Pons (tissue), 1 donor: ENCODE data around the gene MBTD1.
"Not testable (repeated sequence)": the region's sequence is repeated elsewhere in the genome, so short reads cannot be mapped to it uniquely, and the experiment has no call there.

Source experiments
- DNase-seq: peaks from one replicate; pipeline ENCODE4 v3.0.0-alpha.2; 2016; ENCODE audit warnings: low spot score

The MBTD1 gene

DNA sequence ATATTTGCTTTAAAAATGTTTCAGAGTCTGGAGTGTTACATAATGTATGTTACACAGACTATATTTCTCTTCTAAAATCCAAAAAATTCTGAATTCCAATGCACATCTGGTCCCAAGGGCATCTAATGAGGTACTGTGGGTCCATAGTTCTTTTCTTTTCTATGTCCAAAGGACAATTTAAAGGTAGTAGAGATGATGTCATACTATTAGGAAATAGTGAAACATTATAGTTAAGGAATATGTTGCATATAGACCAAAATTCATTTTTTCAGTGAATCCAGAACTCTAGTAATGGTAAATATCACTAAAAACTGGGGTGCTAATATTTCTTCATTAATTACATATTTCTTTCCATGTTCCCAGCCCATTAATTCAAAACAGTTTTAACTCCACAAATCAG lies 70.7 kb downstream of the MBTD1 start:
- no peak for DNase-seq

DNA sequence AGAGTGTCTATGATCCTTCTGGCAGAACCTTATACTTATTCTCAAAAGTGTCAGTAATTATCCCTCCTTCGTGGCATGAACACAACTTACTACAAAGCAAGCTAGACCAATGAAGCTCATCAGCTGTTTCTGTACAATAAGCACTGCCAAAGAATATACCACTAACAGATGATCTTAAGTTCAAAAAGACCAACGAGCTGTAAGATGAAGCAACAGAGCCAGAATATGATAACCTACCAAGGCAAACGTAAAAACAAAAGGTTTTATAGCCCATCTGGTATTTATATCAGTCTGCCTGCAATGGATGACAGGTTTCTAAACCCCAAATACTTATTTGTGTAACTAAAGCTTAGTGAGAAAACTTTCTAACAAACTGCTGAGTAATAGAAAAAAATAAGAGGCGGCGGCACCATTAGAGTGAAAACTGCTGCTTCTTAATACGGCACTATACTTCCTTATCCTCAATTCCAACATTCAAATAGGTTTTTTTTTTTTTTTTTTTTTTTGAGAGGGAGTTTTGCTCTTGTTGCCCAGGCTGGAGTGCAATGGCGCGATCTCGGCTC lies 71.5 kb downstream of the MBTD1 start:
- DNase-seq: no peak

DNA sequence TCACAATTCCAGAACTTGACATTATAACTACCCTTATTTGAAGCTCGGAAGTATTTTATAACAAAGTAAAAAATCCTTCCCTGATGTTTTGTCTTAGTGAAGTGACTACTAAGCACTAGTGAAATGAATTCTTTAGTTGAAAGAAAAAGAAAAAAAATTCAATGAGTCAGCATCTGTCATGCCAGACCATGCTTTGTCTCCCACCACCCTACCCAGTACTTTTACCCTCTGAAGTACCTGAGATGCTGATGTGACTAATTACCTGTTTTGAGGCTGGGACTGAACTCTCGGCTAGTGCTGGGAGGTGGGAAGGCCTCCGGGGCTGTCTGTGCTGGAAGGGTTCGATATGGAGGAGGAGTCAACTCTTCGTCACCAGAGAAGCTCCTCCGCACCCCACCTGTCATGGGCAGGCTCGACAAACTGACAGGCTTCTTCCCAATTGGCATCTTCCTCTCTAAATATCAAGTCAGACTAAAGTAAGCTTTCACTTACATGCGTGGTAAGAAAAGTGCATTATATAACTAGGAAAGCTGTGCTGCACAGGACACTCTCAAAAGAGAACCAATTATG lies 74.0 kb downstream of the MBTD1 start:
- DNase-seq: no peak

DNA sequence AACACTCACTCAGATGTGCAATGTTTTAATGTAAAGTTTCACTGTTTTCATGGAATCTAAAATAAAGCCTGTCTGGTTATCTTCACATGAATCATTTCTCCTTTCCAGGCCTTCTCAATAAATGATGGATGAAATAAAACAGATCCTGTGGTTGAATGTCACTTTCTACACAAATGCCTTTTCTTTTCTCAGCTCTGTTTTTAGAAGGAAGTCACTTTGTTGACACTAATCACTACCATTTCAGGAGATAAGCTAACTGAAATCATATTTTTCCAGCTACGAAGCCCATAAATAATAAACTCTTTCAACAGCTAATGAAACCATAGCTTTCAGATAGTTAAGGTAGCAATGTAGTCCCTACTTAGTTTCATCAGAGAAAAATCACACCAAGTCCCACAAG lies 75.7 kb downstream of the MBTD1 start:
- DNase-seq: no peak

DNA sequence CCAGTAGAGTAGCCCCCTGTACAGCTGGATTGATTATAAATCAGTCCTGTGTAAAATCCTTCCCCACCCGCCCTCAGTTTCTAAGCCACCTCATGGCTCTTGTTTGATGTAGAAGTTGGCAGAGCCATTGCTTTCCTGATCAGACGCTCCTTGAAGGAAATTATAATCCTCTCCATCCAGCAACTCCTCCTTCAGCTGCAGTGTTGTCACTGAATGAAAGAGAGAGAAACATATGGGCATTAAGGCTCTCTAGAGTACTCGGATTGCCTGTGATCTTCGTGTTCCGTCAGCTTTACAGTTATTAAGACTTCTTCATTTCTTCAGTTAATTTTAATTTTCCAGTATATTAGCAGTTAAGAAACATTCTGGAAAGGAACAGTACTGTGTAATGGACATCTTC lies 79.4 kb downstream of the MBTD1 start:
- DNase-seq: no peak

DNA sequence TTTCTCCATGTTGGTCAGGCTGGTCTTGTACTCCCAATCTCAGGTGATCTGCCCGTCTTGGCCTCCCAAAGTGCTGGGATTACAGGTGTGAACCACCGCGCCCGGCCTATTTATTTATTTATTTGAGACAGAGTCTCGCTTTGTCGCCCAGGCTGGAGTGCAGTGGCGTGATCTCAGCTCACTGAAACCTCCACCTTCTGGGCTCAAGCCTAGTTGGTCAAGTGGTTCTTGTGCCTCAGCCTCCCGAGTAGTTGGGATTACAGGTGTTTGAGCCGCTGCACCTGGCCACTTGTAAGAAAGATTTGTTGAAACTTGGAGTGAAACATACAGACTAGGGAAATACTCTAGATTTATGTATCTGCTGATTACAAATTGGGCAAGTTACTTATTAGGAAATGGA lies 87.8 kb downstream of the MBTD1 start:
- DNase-seq: not testable (repeated sequence)

DNA sequence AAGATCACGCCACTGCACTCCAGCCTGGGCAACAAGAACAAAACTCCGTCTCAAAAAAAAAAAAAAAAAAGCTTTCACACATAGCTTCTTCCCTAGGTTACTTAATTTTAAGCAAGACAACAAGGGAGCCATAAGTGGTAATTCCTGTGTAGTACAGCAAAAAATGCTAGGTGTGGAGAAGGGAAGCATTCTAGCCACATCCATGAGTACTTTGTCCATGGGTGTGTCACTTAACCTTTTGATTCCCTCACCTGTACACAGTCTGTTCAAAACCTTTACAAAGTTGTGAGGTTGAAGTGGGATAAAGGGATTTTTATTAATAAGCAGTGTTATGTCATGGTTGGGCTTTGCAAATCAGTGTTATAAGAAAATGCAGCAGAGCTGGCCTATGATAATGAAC lies 89.1 kb downstream of the MBTD1 start:
- DNase-seq: no peak

DNA sequence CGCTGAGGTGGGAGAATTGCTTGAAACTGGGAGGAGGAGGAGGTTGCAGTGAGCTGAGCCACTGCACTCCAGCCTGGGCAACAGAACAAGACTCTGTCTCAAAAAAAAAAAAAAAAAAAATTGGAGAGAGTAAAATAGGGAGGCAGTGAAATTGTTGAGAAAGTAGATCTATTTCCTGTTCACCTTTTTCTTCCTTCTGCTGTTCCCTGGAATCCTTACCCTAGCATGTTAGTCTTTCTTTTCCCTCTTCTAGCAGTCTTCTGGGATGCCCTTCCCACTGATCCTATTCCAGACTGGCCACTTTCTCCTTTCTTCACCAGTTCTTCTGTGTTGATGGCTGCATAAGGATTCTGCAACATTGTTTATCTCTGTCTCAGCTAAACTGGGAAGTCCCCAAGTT lies 90.5 kb downstream of the MBTD1 start:
- DNase-seq: no peak

DNA sequence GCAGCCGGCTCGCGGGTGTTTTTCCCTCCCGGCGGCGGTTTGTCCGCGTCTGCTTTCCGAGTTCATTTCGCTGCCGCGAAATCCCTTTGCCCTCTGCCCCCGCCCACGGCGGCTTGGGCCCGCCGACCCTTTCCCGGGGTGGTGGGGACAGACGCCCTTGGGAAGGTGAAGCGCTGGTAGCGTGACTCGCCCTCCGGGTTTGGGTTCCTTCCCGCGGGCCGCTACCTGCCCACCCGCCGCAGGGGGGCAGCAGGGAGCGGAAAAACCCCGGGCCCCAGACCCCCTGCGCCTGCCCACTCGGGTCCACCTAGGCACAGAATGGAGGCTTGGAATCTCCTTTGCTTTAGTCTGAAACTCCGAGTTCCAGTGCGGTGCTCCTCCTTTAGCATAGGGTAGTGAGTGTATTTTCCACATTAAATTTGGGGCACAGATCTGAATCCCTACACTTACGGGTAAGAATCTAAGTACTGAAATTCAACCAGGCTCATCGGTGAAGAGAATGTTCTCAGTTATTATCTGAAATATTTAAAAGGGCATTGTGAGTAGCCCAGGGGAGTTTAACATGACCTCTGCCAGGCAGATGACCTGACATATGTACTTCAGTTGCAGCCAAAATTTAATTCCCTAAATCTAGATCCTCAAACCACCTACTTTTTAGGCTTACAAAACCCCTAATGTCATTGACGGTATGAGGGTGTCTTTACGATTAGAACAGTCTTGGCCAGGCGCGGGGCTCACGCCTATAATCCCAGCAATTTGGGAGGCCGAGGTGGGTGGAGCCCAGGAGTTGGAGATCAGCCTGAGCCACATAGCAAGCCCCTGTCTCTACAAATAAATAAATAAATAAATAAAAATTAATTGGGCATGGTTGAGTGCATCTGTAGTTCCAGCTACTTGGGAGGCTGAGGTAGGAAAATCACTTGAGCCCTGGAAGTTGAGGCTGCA lies 92.6 kb downstream of the MBTD1 start:
- no peak for DNase-seq

DNA sequence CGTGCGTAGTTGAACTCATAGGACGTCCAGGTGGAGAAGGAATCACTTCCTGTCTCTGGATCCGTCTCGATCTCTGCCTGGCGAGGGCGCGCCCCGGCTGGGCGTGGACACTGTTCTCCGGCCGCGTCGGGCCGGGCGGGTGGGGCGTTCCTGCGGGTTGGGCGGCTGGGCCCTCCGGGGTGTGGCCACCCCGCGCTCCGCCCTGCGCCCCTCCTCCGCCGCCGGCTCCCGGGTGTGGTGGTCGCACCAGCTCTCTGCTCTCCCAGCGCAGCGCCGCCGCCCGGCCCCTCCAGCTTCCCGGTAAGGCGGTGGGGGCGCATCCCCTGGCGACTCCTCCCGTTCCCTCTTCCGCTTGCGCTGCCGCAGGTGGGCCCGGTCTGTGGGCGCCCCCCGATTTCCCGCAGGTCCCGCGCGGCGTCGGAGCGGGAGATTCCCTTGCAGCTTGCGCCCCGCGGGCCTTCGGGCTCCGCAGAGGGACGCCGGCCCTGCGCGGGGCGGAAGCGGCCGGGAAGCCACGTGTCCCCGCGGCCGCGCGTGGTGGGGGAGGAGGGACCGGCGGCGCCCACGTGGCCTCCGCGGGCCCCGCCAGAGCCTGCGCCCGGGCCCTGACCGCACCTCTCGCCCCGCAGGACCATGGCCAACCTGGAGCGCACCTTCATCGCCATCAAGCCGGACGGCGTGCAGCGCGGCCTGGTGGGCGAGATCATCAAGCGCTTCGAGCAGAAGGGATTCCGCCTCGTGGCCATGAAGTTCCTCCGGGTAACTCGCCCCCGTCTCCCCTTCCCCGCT lies 93.5 kb downstream of the MBTD1 start, which contains the start of gene NME2:
TSS of gene NME2 (plus strand) at position 214 of the 789 bp plus-strand sequence. CDS start at position 634, 420 bp downstream.
- DNase-seq: peak; percentile 77

DNA sequence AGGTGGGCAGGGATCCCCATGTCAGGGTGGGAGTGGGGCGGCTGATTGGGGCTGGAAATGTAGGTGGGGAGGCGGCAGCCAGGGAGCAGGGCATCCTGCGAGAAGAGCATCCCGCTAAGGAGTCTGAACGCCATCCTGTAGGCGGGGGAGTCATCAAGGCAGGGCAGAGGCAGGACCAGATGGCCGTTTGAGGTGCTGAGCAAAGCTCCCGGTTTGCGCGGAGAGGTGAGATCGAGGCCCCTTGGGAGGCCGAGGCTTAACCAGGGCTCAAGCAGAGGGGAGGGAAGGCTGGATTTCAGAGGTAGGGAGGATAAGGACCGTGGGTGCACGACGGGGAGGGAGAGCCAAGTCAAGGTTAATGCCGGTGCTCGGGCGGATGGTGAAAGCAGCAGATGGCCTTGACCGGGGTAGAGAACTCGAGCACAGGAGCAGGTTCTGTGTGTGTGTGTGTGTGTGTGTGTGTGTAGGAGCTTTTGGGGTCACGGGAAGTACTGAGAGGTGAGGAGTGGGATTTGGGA lies 94.1 kb downstream of the MBTD1 start:
- no peak for DNase-seq

DNA sequence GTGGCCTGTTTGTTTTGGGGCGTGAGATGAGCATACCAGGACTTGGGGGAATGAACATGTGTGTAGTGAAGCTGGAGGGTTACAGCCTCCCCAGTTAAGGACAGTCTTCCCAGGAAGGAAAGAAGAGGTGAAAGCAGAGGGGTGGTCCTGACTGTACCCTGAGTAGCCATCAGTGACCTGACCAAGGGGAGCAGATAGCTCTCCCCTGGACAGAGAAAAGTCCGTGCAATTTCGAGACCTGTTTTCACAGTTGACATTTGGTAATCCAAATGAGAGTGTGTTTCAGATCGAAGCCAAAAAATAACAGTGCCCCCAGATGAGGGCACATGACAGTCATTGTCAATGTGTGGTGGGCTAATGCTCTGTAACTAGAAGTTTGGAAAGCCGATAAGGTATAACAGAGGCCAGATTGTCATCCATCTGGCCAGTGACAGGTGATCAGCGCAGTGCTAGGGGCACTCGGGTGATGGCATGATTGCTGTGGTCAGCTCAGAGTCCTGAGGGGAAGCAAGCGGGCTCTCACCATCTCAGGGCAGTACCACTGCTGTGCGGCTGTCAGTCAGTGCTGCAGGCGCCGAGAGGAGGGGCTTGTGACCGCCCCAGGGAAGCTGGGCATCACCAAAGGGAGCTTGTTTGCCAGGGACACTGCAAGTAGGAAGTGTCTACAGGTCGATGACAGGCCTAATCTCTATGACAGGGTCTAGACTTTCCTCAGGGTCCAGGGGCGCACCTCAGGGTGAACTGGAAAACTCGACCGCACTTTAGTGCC lies 94.8 kb downstream of the MBTD1 start:
- no peak for DNase-seq

DNA sequence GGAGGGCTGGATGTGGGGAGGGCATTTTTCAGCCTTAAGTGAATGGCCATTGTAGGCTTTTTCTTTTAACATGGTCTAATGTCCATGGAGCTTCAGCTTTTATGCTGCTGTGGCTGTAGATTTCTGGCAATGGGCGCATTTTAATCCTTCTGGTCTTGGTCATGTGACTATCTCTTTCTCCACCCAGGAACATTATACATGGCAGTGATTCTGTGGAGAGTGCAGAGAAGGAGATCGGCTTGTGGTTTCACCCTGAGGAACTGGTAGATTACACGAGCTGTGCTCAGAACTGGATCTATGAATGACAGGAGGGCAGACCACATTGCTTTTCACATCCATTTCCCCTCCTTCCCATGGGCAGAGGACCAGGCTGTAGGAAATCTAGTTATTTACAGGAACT lies 98.3 kb downstream of the MBTD1 start:
- no peak for DNase-seq

DNA sequence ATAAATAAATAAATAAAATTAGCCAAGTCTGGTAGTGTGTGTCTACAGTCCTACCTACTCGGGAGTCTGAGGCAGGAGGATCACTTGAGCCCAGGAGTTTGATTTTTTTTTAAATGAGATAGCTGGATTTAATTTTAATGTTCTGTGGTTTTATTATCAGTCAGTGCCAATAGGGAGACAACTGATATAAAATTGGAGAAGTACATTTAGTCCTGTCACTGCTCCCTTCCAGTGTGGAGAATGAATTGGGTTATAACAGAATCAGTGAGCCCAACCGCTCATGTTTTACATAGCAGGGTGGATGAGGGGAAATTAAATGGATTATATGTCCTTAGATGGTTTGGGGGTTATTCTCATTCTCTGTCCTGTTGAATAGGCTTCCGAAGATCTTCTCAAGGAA lies 100.2 kb downstream of the MBTD1 start:
- DNase-seq: no peak

DNA sequence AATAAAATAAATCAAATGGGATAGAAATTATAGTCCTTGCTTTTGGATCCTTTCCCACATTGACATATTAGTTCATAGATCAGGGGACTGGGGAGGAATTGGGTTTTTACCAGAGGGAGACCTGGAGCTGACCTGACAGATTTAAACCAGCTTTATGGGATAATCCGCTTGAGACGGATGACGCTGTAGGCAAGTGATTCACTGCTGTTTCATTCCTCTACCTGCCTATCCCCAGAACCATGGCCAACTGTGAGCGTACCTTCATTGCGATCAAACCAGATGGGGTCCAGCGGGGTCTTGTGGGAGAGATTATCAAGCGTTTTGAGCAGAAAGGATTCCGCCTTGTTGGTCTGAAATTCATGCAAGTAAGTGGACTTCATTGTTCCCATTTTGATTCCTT lies 104.4 kb downstream of the MBTD1 start:
- DNase-seq: no peak

DNA sequence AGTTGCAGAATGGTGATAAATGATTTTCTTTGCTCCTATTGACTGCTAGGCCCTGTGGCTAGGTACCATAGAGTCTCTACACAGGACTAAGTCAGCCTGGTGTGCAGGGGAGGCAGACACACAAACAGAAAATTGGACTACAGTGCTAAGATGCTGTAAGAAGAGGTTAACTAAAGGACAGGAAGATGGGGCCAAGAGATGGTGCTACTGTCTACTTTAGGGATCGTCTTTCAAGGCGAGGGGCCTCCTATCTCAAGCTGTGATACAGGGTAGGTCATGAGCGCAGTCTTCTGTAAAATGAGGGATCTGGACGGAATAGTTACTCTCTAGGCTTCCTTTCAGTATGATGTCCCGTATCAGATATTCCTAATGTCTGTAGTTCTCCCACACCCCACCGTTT lies 105.7 kb downstream of the MBTD1 start:
- no peak for DNase-seq

DNA sequence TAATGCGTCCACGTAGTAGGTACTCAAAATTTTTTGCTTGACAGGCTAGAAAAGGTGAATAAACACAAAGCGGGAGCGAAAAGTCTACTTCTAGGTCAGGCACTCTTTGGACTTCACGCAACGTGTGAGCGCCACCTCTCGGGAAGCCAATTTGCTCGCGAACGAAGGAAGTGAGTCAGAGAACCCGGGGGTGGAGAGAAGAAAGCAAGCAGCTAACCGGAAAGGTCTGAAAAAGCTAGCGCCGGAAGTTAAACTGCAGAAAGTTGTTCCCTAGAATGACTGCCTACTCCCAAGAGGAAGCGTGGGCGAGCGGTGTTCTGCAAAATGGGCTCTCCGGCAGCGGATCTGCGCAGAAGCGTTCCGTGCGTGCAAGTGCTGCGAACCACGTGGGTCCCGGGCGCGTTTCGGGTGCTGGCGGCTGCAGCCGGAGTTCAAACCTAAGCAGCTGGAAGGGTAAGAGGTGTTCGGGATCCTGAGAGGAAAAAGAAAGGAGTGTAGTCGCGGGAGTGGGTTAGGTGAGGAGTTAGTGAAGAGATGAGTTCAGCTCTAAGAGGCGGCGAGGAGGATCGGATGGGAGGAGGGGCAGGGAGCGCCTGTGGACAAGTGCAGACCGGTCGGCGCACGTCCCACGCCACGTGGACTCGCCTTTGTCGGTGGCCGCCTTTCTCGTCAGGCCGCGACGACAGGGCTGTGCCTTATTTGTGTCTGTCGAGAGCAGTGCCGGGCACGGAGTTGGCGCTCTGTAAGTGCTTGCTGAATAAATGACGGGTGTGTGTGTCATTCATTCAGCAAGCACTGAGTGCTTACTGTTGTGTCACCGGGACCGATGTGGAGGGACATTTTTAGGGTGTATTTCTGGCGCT lies 106.4 kb downstream of the MBTD1 start, which contains the start of gene NME1:
TSS of gene NME1 (plus strand) at position 350 of the 863 bp plus-strand sequence. CDS start 2,096 bp downstream, outside the sequence.
- peak; percentile 100 for DNase-seq

DNA sequence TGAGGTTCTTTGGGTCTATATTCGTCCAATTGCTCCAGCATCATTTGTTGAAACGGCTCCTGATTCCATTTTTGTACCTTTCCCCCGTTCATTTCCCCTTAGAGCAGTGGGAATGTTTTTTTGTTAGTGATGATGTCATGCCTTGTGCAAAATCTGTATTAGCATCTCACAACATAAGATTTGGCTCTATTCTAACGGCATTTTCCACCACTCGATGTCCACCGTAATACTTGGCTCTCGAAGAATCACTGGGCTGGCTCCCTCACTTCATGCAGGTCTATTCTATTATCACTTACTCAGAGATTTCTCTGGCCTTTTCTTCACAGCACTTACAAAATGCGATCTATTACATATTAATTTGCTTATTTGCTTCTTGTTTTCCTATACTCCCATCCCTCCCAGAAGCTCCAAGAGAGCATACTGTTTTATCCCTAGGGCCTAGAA lies 107.1 kb downstream of the MBTD1 start:
- no peak for DNase-seq

DNA sequence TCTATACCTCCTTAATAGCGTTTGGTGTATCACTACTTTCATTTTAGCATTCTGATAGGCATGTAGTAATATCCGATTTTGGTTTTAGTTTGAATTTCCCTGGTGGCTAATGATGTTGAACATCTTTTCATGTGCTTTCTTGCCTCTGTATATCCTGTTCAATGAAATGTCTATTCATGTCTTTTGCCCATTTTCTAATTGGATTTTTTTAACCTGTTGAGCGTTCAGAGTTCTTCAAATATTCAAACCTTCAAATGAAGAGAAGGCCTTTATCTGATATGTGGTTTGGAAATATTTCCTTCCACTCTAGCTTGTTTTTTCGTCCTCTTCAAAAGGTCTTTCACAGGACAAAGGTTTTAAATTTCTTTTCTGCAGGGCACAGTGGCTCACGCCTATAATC lies 108.9 kb downstream of the MBTD1 start:
- DNase-seq: no peak

DNA sequence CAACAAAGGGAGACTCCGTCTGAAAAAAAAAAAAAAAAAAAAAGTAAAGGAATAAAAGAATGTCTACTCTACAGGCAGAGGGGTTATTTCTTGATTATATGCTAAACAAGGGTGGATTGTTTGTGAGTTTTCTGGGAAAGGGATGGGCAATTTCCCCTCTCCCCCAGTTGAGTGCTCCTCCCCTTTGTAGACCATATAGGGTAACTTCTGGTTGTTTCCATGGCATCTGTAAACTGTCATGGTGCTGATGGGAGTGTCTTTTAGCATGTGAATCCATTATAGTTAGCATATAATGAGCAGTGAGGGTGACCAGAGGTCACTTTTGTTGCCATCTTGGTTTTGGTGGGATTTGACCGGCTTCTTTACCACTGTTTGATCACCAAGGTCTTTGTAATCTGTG lies 110.7 kb downstream of the MBTD1 start:
- DNase-seq: no peak
